Esophagus muscularis mucosa (tissue), 4 donors: ENCODE measurements around the gene ARSI.

ENCODE experiments used
- CTCF ChIP-seq, 3 experiments: fragments of 200-600 bp in 2 of 3; fragments of 450-650 bp in 1 of 3; sonication (generic) in 2 of 3; IDR thresholded peaks; one replicate each; pipeline ENCODE4 v1.5.1; 2017 to 2019; ENCODE audit warnings: antibody characterized with exemption in 3 of 3, mild to moderate bottlenecking in 2 of 3, moderate library complexity in 1 of 3
- EP300 ChIP-seq: sonication (generic); formaldehyde crosslinking; IDR thresholded peaks from one replicate; pipeline ENCODE4 v1.6.1; 2017; ENCODE audit warnings: antibody characterized with exemption
- POLR2A ChIP-seq: fragments of 450-650 bp; IDR thresholded peaks from one replicate; pipeline ENCODE4 v1.6.1; 2017; ENCODE audit warnings: antibody characterized with exemption, moderate library complexity, mild to moderate bottlenecking, low read depth
- POLR2AphosphoS5 ChIP-seq, 2 donors: sonication (generic); formaldehyde crosslinking; IDR thresholded peaks; one replicate each; pipeline ENCODE4 v1.6.1; 2017; ENCODE audit warnings: antibody characterized with exemption in 2 of 2

- TF ChIP-seq POLR2A (no peak), CTCF (IDR thresholded peaks at IDR 0.05) (no peak), POLR2AphosphoS5 (IDR thresholded peaks at IDR 0.05) (no peak), EP300 (no peak)
Observed at GRCh38 chr5:150271296-150271692, 31.4 kb downstream of the ARSI start.
